Neuron (in vitro differentiated cells): Measurements from ENCODE around the gene ADARB2.

ENCODE experiments used
- H2AFZ ChIP-seq: one replicate; pipeline ENCODE4 v1.6.1; 2013; ENCODE audit warnings: low read depth, mild to moderate bottlenecking, inconsistent platforms, low read length, moderate library complexity
- H3K27me3 ChIP-seq: one replicate; pipeline ENCODE4 v1.6.1; 2013; ENCODE audit warnings: low read length; ENCODE audit not compliant: insufficient read depth
- H3K36me3 ChIP-seq: one replicate; pipeline ENCODE4 v1.6.1; 2013; ENCODE audit warnings: low read length; ENCODE audit not compliant: insufficient read depth
- H3K4me1 ChIP-seq: one replicate; pipeline ENCODE4 v1.6.1; 2013; ENCODE audit warnings: low read length; ENCODE audit not compliant: insufficient read depth
- H3K4me3 ChIP-seq: 2 replicates; pipeline ENCODE4 v1.5.1; 2013; ENCODE audit warnings: mild to moderate bottlenecking, low read length, moderate library complexity
- H3K9me3 ChIP-seq: one replicate; pipeline ENCODE4 v1.6.1; 2013; ENCODE audit warnings: low read length

The ADARB2 gene

DNA sequence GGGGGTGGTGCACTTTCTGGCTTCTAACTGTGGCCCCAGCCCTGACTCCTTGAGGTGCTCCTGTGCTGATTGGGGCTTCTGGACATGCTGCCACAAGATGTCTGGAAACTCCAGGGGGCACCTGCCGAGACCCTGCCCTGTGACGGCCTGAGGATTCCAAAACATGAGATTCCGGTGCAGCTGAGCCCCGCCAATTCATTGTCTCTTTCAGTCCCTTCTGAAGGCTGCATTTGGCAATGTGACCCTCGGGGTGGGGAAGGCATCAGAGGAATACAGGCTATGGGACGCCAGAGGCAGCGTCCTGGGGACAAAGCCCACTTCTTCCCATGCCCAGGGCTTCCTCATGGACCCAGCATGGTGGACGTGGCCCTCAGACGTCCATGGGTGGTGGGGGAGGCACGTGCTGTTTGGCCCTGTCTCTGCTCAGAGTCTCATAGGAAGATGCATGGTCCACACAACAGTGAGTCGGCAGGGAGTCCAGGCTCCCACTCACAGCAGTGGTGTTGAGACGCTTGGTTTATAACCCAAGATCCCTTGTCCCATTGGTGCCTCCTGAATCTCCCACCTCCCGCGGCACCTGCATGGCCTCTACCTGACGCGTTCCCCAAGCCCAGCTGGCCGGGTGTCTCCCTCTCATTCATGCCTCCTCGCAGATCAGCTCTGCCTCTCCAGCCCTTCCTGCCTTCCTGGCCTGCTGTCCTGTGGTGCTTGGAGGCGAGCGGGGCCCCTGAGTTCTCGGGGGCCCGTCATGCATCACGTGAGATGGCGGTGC, 551.2 kb downstream of the ADARB2 start:
- H3K9me3 ChIP-seq = no peaks in the 10 kb centered on the region
- peaks cover 4% of the 10 kb centered on the region for H3K27me3 ChIP-seq
- no peaks in the 10 kb centered on the region for H3K4me1 ChIP-seq
- no peak overlapping the region for H3K4me3 ChIP-seq
- H3K36me3 ChIP-seq = no peaks in the 10 kb centered on the region
- no peak overlapping the region for H2AFZ ChIP-seq

DNA sequence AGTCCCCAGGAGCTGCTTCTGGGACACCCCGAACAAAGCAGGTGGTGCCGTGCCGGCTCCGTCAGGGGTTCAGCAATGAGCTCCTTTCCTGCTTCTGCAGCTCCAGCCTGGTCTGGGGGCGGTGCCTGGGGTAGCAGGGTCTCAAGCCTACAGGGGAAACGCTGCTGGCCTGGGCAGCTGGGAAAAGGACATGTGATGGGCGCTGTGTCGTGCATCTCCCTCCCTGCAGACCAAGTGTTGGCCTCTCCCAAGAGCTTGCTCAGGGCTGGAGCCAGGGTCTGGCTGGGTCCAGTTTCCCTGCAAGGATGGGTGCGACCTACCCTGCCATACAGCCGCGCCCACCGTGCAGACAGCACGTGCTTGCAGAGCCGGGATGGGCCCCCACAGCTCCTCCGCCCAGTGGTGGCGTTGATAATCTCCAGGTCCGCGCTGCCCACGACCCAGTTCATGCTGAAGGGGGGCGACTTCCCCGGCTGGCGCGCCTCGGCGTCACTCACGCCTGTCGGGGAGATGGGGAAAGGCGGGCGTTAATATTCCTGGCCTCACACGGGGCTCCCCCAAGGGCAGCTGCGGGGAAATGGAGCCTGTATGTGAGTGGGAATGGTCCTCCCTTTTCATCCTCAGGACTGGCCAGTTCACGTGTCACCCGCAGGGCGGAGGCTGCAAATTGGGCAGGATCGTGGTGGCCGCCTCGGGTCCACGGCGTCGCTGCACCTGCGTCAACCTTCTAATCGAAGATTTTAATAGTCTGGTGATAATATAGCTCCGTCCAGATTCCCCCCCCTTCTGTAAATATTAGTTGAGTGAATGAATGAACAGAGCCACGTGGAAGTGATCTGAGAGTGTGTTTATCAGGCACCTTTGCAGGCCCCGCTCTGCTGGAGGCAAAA, 552.5 kb downstream of the ADARB2 start:
- no peak overlapping the region for H2AFZ ChIP-seq
- H3K4me3 ChIP-seq = no peak overlapping the region
- H3K27me3 ChIP-seq = peaks cover 4% of the 10 kb centered on the region
- no peaks in the 10 kb centered on the region for H3K4me1 ChIP-seq
- H3K9me3 ChIP-seq = no peaks in the 10 kb centered on the region
- no peaks in the 10 kb centered on the region for H3K36me3 ChIP-seq

DNA sequence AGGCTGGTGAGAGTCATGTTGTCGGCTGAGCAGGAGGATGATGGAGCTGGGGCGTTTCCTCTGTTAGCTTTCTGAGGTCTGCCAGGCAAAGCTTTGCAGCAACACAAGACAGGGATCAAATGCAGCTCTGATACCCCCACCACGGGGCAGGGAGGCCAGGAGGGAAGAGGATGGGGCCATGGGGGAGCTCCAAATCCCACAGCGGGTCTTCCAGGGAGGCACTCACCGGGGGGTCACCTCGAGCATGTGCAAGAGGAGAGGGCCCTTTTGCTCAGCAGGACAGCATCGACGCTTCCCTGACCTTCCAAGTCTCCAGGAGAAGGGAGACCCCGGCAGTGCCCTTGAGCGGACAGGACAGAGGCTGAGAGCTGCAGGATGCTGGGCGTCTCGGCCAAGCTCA, 553.6 kb downstream of the ADARB2 start:
- H3K4me1 ChIP-seq = no peaks in the 10 kb centered on the region

DNA sequence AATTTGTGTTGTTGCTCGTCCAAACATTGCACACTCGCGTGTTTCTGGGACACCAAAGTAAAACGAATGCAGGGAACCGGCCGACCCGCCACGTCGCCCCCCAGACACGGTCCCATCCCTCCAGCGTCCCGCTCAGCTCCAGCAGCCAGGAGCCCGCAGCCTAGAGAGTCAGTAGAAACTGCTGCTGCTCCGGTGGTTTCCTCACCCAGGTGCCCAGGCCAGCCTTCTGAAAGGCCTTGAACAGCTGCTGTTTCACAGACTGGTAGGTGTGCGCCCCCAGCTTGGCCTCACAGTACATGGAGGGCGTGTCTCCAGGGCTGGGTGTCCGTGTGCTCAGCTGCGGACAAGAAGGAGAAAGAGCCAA, 554.3 kb downstream of the ADARB2 start:
- no peaks in the 10 kb centered on the region for H3K4me1 ChIP-seq
- H3K36me3 ChIP-seq = no peaks in the 10 kb centered on the region
- no peak overlapping the region for H2AFZ ChIP-seq
- no peaks in the 10 kb centered on the region for H3K9me3 ChIP-seq
- no peak overlapping the region for H3K4me3 ChIP-seq
- H3K27me3 ChIP-seq = peaks cover 12% of the 10 kb centered on the region

More for the DNA sequence above, 553.6 kb downstream of the ADARB2 start:
- Histone ChIP-seq H3K27me3 (peaks cover 8% of the 10 kb centered on the region), H3K4me3 (no peak overlapping the region), H3K36me3 (no peaks in the 10 kb centered on the region), H3K9me3 (no peaks in the 10 kb centered on the region), H2AFZ (no peak overlapping the region)

DNA sequence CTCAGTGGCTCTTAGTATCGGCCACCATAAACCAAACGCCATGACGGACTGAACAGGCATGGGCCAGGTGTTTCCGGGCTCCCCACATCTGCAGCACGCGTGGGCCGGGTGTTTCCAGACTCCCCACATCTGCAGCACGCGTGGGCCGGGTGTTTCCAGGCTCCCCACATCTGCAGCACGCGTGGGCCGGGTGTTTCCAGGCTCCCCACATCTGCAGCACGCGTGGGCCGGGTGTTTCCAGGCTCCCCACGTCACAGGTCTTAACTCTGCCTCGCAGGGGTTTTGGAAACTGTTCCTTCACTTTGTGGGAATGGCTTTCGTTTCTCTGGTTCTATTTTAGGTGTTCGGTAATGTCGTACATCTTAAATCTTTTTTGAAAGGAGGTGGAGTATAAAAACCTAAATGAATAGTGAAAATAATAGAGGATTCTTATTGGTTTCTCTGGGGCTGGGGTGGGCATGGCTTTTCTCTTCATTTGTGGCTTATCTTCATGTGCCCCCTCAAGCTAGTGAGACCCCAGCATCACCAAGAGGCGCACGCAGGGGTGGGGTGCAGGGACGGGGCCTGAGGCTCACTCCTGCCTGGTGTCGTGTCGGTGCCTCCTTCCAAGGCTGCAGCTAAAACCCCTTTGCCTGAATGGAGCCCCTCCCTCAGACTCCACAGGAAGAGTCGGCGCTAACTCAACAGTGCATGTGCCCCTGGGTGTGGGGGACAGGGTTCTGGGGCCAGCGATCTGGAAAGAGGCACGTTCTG, 554.9 kb downstream of the ADARB2 start:
- H3K9me3 ChIP-seq = no peaks in the 10 kb centered on the region
- no peaks in the 10 kb centered on the region for H3K4me1 ChIP-seq
- H3K36me3 ChIP-seq = no peaks in the 10 kb centered on the region
- peaks cover 14% of the 10 kb centered on the region for H3K27me3 ChIP-seq
- no peak overlapping the region for H2AFZ ChIP-seq
- no peak overlapping the region for H3K4me3 ChIP-seq

DNA sequence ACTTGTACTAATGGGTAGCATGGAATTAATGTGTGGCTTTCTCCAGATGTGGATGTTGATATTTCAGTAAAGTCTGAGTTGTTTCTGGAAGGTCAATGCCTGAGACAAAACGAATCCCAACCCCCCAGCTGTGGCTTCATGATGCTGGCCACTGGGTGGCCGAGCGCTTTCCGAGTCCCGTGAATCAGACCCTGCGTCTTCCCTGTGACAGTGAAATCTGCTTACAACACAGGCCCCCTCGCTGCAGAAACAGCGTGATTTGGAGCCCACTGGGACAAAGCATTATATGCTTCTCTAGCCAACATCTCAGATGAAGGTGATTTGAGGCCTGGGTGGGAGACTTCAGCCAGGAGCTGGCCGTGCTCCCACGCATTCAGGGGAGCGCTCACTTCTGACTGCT, 556.5 kb downstream of the ADARB2 start:
- Histone ChIP-seq H3K27me3 (peaks cover 14% of the 10 kb centered on the region), H2AFZ (no peak overlapping the region), H3K36me3 (no peaks in the 10 kb centered on the region), H3K9me3 (no peaks in the 10 kb centered on the region), H3K4me1 (no peaks in the 10 kb centered on the region), H3K4me3 (no peak overlapping the region)

DNA sequence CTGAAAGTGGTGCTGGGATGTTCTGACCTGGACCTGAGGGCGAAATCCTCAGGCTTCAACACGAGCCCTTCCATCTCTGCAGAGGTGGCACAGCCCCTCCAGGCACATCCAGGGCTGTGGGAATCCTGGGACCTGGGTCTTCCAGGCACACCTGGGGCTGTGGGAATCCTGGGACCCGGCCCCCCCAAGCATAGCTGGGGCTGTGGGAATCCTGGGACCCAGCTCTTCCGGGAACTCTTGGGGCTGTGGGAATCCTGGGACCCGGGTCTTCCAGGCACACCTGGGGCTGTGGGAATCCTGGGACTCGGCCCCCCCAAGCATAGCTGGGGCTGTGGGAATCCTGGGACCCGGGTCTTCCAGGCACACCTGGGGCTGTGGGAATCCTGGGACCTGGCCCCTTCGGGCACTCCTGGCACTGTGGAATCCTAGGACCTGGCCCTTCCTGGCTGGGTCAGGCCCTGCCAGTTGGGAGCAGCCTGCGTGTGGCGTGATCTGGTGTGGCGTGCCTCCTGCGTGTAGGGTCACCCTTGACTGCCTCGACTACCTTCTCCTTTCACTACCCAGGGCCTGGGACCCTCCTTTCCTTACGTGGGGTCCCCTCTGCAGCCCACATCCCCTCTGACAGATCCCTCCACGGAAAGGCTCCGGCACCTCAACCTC, 557.1 kb downstream of the ADARB2 start:
- Histone ChIP-seq H2AFZ (no peak overlapping the region), H3K36me3 (no peaks in the 10 kb centered on the region), H3K9me3 (no peaks in the 10 kb centered on the region), H3K4me3 (no peak overlapping the region), H3K27me3 (peaks cover 14% of the 10 kb centered on the region), H3K4me1 (no peaks in the 10 kb centered on the region)

DNA sequence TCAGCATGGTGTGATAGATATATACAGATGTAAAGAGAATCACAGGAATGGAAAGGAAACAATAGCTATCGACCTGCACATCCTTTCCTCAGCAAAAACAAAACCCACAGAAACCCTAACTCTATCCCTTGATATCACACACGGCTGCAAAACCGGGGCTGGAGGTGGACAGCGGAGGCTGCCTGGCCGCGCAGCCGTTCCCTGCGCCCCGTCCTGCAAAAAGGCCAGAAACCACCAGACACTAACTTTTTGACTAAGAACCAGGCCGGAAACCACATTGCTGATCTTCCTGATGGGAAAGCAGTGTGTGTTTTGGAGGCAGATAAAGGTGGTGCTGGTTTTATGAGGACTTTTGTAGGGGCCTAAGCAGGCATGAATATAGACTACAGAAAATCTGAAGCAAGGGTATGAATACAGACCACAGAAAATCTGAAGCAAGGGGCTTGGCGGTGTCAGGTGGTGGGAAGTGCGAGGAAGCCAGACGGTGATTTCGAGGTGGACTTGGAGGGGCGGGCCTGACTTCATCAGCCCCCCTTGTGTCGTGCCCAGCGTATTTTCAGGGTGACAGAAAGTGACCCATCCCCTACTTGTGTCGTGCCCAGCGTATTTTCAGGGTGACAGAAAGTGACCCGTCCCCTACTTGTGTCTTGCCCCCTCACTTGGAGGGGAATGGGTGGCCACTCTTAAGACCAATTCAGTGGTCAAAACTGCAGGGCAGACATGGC, 557.8 kb downstream of the ADARB2 start:
- Histone ChIP-seq H3K4me1 (no peaks in the 10 kb centered on the region), H2AFZ (no peak overlapping the region), H3K4me3 (no peak overlapping the region), H3K36me3 (no peaks in the 10 kb centered on the region), H3K9me3 (no peaks in the 10 kb centered on the region), H3K27me3 (peaks cover 14% of the 10 kb centered on the region)

DNA sequence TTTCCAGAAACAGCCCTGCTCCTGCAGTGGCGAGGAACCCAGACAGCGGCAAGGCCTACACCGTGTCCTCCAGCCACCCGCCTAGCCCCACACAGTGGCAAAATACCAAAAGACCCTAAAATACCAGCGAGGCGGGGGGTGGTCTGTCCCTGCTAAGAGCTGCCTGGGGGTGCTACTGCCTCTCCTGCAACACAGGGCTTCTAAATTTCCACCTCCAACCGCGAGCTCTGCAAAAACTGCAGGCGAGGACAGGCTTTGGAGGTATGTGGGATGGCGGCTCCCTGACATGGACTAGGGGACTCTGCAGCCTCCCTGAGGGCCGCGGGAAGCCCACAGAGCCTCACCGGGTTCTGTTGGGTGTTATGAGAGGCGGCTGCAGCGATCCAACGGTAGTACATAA, 558.8 kb downstream of the ADARB2 start:
- no peak overlapping the region for H2AFZ ChIP-seq
- no peaks in the 10 kb centered on the region for H3K4me1 ChIP-seq
- H3K36me3 ChIP-seq = no peaks in the 10 kb centered on the region
- H3K27me3 ChIP-seq = peaks cover 14% of the 10 kb centered on the region
- no peaks in the 10 kb centered on the region for H3K9me3 ChIP-seq
- H3K4me3 ChIP-seq = no peak overlapping the region

DNA sequence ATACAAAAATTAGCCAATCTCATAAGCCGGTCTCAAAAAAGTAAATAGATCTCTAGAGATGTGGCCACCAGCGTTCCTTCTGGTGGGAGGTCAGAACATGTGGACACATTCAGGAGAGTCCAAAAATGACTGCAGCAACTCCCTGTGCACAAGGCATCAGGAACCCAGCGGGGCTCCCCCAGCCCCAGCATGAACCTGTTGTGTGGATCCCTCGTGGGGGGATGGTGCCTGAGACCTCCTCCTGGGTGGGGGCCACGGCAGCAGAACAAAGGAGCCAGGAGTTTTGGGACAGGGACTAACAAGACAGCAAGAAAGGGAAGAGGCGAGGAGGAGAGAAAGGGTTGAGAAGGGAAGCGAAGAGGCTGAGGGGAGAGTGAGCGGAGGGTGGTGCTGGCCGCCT, 559.4 kb downstream of the ADARB2 start:
- peaks cover 11% of the 10 kb centered on the region for H3K27me3 ChIP-seq
- no peaks in the 10 kb centered on the region for H3K4me1 ChIP-seq
- H3K36me3 ChIP-seq = no peaks in the 10 kb centered on the region
- no peak overlapping the region for H3K4me3 ChIP-seq
- H3K9me3 ChIP-seq = no peaks in the 10 kb centered on the region
- H2AFZ ChIP-seq = no peak overlapping the region

DNA sequence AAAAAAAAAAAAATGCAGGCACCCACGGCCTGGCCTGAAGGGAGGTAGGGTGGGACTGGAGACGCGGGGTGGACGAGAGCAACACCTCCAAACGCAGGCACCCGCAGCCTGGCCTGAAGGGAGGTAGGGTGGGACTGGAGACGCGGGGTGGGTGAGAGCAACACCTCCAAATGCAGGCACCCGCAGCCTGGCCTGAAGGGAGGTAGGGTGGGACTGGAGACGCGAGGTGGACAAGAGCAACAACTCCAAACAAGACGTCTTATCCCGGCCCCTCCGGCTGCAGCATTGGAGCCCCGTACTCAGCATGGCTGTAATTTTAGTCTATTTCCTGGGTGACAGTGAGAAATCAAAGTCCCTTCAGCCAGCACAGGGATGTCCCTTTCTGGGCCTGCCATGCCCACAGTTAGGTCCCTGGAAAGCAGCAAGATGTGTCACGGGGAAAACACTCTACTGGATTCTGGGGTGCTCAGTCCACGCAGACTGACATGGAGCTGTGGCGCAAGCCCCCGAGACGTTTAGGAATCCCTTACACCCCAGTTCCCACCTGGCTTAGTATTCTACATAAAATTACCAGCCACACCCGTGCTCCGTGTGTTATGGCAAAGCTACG, 561.3 kb downstream of the ADARB2 start:
- Histone ChIP-seq H3K4me3 (no peak overlapping the region), H3K36me3 (no peaks in the 10 kb centered on the region), H3K9me3 (no peaks in the 10 kb centered on the region), H3K4me1 (no peaks in the 10 kb centered on the region), H2AFZ (no peak overlapping the region), H3K27me3 (peaks cover 11% of the 10 kb centered on the region)

DNA sequence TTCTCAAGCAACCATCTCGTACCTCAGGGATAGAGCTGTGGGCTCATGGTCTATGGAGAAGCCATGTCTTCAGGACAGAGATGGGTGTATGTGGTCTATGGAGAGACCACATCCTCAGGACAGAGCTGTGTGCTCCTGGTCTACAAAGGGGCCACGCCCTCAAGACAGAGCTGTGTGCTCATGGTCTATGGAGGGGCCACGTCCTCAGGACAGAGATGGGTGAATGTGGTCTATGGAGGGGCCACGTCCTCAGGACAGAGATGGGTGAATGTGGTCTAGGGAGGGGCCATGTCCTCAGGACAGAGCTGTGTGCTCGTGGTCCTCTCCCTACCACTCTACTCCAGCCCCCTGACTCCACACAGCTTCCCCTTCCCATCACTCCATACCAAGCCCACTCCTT, 563.3 kb downstream of the ADARB2 start:
- H3K4me1 ChIP-seq = no peaks in the 10 kb centered on the region
- no peaks in the 10 kb centered on the region for H3K9me3 ChIP-seq
- H3K4me3 ChIP-seq = no peak overlapping the region
- H3K27me3 ChIP-seq = peaks cover 8% of the 10 kb centered on the region
- H2AFZ ChIP-seq = no peak overlapping the region
- no peaks in the 10 kb centered on the region for H3K36me3 ChIP-seq
